ENCODE results near the gene LRIT1.

Gene LRIT1

GRCh38 chr10:84286695-84287094 is 45.3 kb upstream of the LRIT1 start:
- TF ChIP-seq POLR2AphosphoS5 (IDR thresholded peaks at IDR 0.05; ENCODE audit: low read depth, low read length) (no peak), REST (IDR thresholded peaks at IDR 0.05; ENCODE audit: insufficient read depth in 1 of 2, low read depth in 2 of 2, low read length in 2 of 2) (no peak), FOXP2 (optimal IDR thresholded peaks at IDR 0.05; ENCODE audit: borderline replicate concordance, extremely low read depth, extremely low read length, insufficient read depth) (no peak), TAF1 (IDR thresholded peaks at IDR 0.05; ENCODE audit: borderline replicate concordance, insufficient read depth, low read length) (no peak)

- TF ChIP-seq FOXP2 (optimal IDR thresholded peaks at IDR 0.05; ENCODE audit: borderline replicate concordance, extremely low read depth, extremely low read length, insufficient read depth) (no peak), REST (IDR thresholded peaks at IDR 0.05; ENCODE audit: insufficient read depth in 1 of 2, low read depth in 2 of 2, low read length in 2 of 2) (no peak), TAF1 (IDR thresholded peaks at IDR 0.05; ENCODE audit: borderline replicate concordance, insufficient read depth, low read length) (no peak), SIN3A (IDR thresholded peaks at IDR 0.05; ENCODE audit: borderline replicate concordance, insufficient read depth, low read length) (no peak), POLR2AphosphoS5 (IDR thresholded peaks at IDR 0.05; ENCODE audit: low read depth, low read length) (no peak)
Observed at GRCh38 chr10:84270708-84271107, 29.4 kb upstream of the LRIT1 start.

GRCh38 chr10:84269773-84270172 is 28.4 kb upstream of the LRIT1 start:
- TF ChIP-seq FOXP2 (optimal IDR thresholded peaks at IDR 0.05; ENCODE audit: borderline replicate concordance, extremely low read depth, extremely low read length, insufficient read depth) (no peak), POLR2AphosphoS5 (IDR thresholded peaks at IDR 0.05; ENCODE audit: low read depth, low read length) (no peak), REST (IDR thresholded peaks at IDR 0.05; ENCODE audit: insufficient read depth in 1 of 2, low read depth in 2 of 2, low read length in 2 of 2) (no peak), TAF1 (IDR thresholded peaks at IDR 0.05; ENCODE audit: borderline replicate concordance, insufficient read depth, low read length) (no peak), SIN3A (IDR thresholded peaks at IDR 0.05; ENCODE audit: borderline replicate concordance, insufficient read depth, low read length) (no peak)

- TF ChIP-seq SIN3A (IDR thresholded peaks at IDR 0.05; ENCODE audit: borderline replicate concordance, insufficient read depth, low read length): no peak
- TF ChIP-seq TAF1 (IDR thresholded peaks at IDR 0.05; ENCODE audit: borderline replicate concordance, insufficient read depth, low read length): no peak
- no peak for TF ChIP-seq FOXP2 (optimal IDR thresholded peaks at IDR 0.05; ENCODE audit: borderline replicate concordance, extremely low read depth, extremely low read length, insufficient read depth)
- no peak for TF ChIP-seq REST (IDR thresholded peaks at IDR 0.05; ENCODE audit: insufficient read depth in 1 of 2, low read depth in 2 of 2, low read length in 2 of 2)
- no peak for TF ChIP-seq POLR2AphosphoS5 (IDR thresholded peaks at IDR 0.05; ENCODE audit: low read depth, low read length)
Observed at GRCh38 chr10:84269162-84269561, 27.8 kb upstream of the LRIT1 start.

All from PFSK-1 (cell line).